Astrocyte of the cerebellum (primary cell): Measurements from ENCODE around the gene FSTL4.

Experiments
- DNase-seq: peaks from one replicate; pipeline ENCODE4 v3.0.0-alpha.2; 2011; ENCODE audit warnings: low read depth
- H3K4me3 ChIP-seq: 2 replicates; pipeline ENCODE4 v1.5.1; 2011; ENCODE audit warnings: mild to moderate bottlenecking, low read depth, low read length, moderate library complexity
- CTCF ChIP-seq: IDR thresholded peaks from 2 replicates; pipeline ENCODE4 v1.5.1; 2012; ENCODE audit warnings: low read length, low read depth, moderate library complexity, mild to moderate bottlenecking; ENCODE audit errors: missing control alignments
- in situ Hi-C: cut with HindIII; loops from 2 replicates; pipeline ENCODE4 v1.10.0; 2017; ENCODE audit warnings: low sequenced_read_pairs

The FSTL4 gene

GRCh38 chr5:133247881-133248624 lies 364.3 kb downstream of the FSTL4 start:
- H3K4me3 ChIP-seq, result no peak overlapping the region
- no peak for DNase-seq
- in situ Hi-C loops, result no loop called here
- peak; percentile 30 for TF ChIP-seq CTCF

GRCh38 chr5:133247151-133247709 lies 365.1 kb downstream of the FSTL4 start:
- no peak overlapping the region for H3K4me3 ChIP-seq
- in situ Hi-C loops, result no loop called here
- DNase-seq, result no peak
- TF ChIP-seq CTCF, result no peak

- no peak for DNase-seq
- no peak for TF ChIP-seq CTCF
- H3K4me3 ChIP-seq, result no peak overlapping the region
- in situ Hi-C loops, result no loop called here
Observed at GRCh38 chr5:133246376-133247150, 365.8 kb downstream of the FSTL4 start.

- no peak for TF ChIP-seq CTCF
- H3K4me3 ChIP-seq, result no peak overlapping the region
- DNase-seq, result no peak
- in situ Hi-C loops, result no loop called here
Observed at GRCh38 chr5:133246053-133246370, 366.3 kb downstream of the FSTL4 start.

GRCh38 chr5:133245191-133246052 lies 366.9 kb downstream of the FSTL4 start:
- H3K4me3 ChIP-seq, result no peak overlapping the region
- in situ Hi-C loops, result no loop called here
- peak; percentile 89 for DNase-seq
- TF ChIP-seq CTCF, result no peak

- H3K4me3 ChIP-seq, result no peak overlapping the region
- no peak for TF ChIP-seq CTCF
- in situ Hi-C loops, result no loop called here
- no peak for DNase-seq
Observed at GRCh38 chr5:133244242-133244641, 368.1 kb downstream of the FSTL4 start.
